Activated B cell treated with CpG ODN at 0.5 μM for 24 hours (primary cell): ENCODE data around the gene MSH3. TPM values are rescaled to one million over a fixed set of nuclear protein-coding genes. Genes with fewer than 3 reads are reported as not detected.

Source experiments
- ATAC-seq: fragments of 200-7000 bp; cut with Tn5 transposase; one replicate; pipeline ENCODE4 v1.10.0; 2021; ENCODE audit warnings: low read depth, mild to moderate bottlenecking, moderate library complexity
- CTCF ChIA-PET: fragments of 350-600 bp; sonication (Branson Sonifier 250); formaldehyde crosslinking; loops from one replicate; lab custom pipeline; 2021; ENCODE audit warnings: antibody characterized with exemption; lab: Charles Lee
- POLR2A ChIA-PET: fragments of 350-600 bp; sonication (Branson Sonifier 250); formaldehyde crosslinking; loops from one replicate; lab custom pipeline; 2021; ENCODE audit warnings: antibody characterized with exemption; lab: Charles Lee
- DNase-seq: peaks from one replicate; pipeline ENCODE4 v3.0.0; 2022
- H3K27ac Mint-ChIP-seq: one replicate; pipeline ENCODE4 v1.8.0; 2020; ENCODE audit warnings: mixed read lengths
- H3K27me3 Mint-ChIP-seq: one replicate; pipeline ENCODE4 v1.8.0; 2021; ENCODE audit warnings: mixed read lengths
- H3K36me3 Mint-ChIP-seq: one replicate; pipeline ENCODE4 v1.8.0; 2021; ENCODE audit warnings: low read depth, mixed read lengths
- H3K4me1 Mint-ChIP-seq: one replicate; pipeline ENCODE4 v1.8.0; 2021; ENCODE audit warnings: mixed read lengths
- H3K4me3 Mint-ChIP-seq: one replicate; pipeline ENCODE4 v1.8.0; 2020; ENCODE audit warnings: mild to moderate bottlenecking, mixed read lengths
- H3K9me3 Mint-ChIP-seq: one replicate; pipeline ENCODE4 v1.8.0; 2020; ENCODE audit warnings: mixed read lengths
- intact Hi-C: fragments of 100-400 bp; cut with micrococcal nuclease; formaldehyde crosslinking; loops from one replicate; pipeline ENCODE4 v1.15.1; 2024
- total RNA-seq: library from RNA; stranded (reverse); gene quantifications from 2 replicates; pipeline ENCODE4 v1.2.3, GENCODE V29; 2022
- TF ChIP-seq, protein P1 (sequence below): fragments of 200-600 bp; IDR thresholded peaks from one replicate; pipeline ENCODE4 v1.8.0; 2022; ENCODE audit warnings: antibody characterized with exemption, mild to moderate bottlenecking

Gene MSH3
- total RNA-seq, 1 donor from 2014 or later: 24.0 TPM

- H3K27ac Mint-ChIP-seq: no peak overlapping the region
- H3K9me3 Mint-ChIP-seq: peaks cover 4% of the 10 kb centered on the region
- ATAC-seq (no peak), DNase-seq (no peak)
- ChIA-PET POLR2A (no interaction called here), CTCF (no interaction called here)
- intact Hi-C loops: no loop called here
- no peaks in the 10 kb centered on the region for H3K4me1 Mint-ChIP-seq
- H3K36me3 Mint-ChIP-seq: peaks cover 54% of the 10 kb centered on the region
- TF ChIP-seq, protein P1, sequence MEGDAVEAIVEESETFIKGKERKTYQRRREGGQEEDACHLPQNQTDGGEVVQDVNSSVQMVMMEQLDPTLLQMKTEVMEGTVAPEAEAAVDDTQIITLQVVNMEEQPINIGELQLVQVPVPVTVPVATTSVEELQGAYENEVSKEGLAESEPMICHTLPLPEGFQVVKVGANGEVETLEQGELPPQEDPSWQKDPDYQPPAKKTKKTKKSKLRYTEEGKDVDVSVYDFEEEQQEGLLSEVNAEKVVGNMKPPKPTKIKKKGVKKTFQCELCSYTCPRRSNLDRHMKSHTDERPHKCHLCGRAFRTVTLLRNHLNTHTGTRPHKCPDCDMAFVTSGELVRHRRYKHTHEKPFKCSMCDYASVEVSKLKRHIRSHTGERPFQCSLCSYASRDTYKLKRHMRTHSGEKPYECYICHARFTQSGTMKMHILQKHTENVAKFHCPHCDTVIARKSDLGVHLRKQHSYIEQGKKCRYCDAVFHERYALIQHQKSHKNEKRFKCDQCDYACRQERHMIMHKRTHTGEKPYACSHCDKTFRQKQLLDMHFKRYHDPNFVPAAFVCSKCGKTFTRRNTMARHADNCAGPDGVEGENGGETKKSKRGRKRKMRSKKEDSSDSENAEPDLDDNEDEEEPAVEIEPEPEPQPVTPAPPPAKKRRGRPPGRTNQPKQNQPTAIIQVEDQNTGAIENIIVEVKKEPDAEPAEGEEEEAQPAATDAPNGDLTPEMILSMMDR: no peak
- H3K27me3 Mint-ChIP-seq: no peaks in the 10 kb centered on the region
- no peak overlapping the region for H3K4me3 Mint-ChIP-seq
These were observed 152.5 kb downstream of the MSH3 start for GRCh38 chr5:80806929-80807328.

DNA sequence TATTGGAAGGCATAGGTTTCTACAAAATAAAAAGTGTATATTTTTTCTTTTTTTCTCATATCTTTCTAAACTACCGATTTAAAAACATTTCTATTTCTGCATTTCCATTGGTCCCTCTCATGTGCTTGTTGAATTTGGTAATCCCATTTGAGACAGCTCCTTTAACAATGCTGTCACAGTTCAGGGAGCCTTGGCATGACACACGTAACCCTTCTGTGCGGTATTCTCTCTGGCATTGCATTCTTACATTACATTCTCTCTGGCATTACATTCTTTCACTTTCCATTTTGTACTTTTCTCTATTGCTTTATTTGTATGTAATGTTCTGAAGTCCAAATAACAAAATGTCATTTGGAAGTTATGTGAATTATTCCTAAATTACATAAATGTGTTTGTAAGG is 155.0 kb downstream of the MSH3 start:
- TF ChIP-seq, protein P1: no peak
- H3K27me3 Mint-ChIP-seq: no peaks in the 10 kb centered on the region
- H3K4me3 Mint-ChIP-seq: no peak overlapping the region
- ATAC-seq (no peak), DNase-seq (no peak)
- H3K9me3 Mint-ChIP-seq: no peaks in the 10 kb centered on the region
- ChIA-PET CTCF (no interaction called here), POLR2A (no interaction called here)
- no peaks in the 10 kb centered on the region for H3K4me1 Mint-ChIP-seq
- no peak overlapping the region for H3K27ac Mint-ChIP-seq
- intact Hi-C loops: no loop called here
- H3K36me3 Mint-ChIP-seq: peaks cover 51% of the 10 kb centered on the region

DNA sequence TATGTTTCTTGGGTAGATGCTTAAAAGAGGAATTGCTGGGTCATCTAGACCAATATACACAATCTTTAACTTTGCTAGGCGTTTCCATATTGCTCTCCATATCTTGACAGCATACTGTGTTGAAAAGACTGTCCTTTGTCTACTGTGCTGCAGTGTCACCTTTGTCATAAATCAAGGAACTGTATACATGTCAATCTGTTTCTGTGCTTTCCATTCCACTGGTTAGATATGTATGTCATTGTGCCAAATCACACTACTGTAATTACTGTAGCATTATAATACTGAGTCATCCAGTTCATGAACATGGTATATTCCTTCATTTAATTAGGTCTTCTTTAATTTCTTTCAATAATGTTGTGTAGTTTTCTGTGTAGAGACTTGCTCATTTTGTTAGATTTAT is 156.0 kb downstream of the MSH3 start:
- no peak overlapping the region for H3K4me3 Mint-ChIP-seq
- ATAC-seq: no peak
- POLR2A ChIA-PET: no interaction called here

GRCh38 chr5:80816590-80816989 is 162.1 kb downstream of the MSH3 start:
- CTCF ChIA-PET: no interaction called here
- no peaks in the 10 kb centered on the region for H3K27me3 Mint-ChIP-seq
- H3K36me3 Mint-ChIP-seq: peaks cover 74% of the 10 kb centered on the region
- no peak for ATAC-seq
- intact Hi-C loops: no loop called here
- no peak overlapping the region for H3K27ac Mint-ChIP-seq
- H3K4me3 Mint-ChIP-seq: no peak overlapping the region
- no peaks in the 10 kb centered on the region for H3K4me1 Mint-ChIP-seq
- DNase-seq: no peak
- H3K9me3 Mint-ChIP-seq: peaks cover 6% of the 10 kb centered on the region
- TF ChIP-seq, protein P1: no peak
- POLR2A ChIA-PET: no interaction called here

More for the DNA sequence above, 156.0 kb downstream of the MSH3 start:
- H3K9me3 Mint-ChIP-seq: no peaks in the 10 kb centered on the region
- CTCF ChIA-PET: no interaction called here
- TF ChIP-seq, protein P1: no peak
- H3K27ac Mint-ChIP-seq: no peak overlapping the region
- no peaks in the 10 kb centered on the region for H3K27me3 Mint-ChIP-seq
- no peaks in the 10 kb centered on the region for H3K4me1 Mint-ChIP-seq
- intact Hi-C loops: no loop called here
- no peak for DNase-seq
- peaks cover 55% of the 10 kb centered on the region for H3K36me3 Mint-ChIP-seq

DNA sequence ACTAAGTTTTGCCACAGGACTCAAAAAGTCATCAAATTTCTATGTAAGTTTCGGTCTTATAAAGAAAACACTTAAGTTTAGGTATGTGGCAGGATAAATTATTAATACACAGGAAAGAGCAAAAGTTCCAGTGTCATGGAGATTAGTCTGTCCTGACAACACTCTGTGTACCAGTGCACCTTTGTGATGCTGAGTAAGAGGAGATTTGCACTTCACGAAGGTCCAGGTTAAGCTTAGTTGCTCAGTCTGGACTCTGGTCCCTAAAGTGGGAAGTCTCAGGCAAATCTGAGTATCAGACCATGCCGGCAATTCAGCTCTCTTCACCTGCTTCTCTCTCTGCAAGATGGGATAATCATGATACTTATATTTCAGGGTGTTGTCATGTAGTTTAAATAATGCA is 166.2 kb downstream of the MSH3 start:
- TF ChIP-seq, protein P1: no peak
- ATAC-seq (no peak), DNase-seq (no peak)
- Mint-ChIP-seq H3K27me3 (no peaks in the 10 kb centered on the region), H3K4me1 (no peaks in the 10 kb centered on the region), H3K36me3 (peaks cover 73% of the 10 kb centered on the region), H3K9me3 (peaks cover 10% of the 10 kb centered on the region), H3K4me3 (no peak overlapping the region), H3K27ac (no peak overlapping the region)
- ChIA-PET POLR2A (no interaction called here), CTCF (no interaction called here)
- intact Hi-C loops: no loop called here
